Fibroblast of gingiva (primary cell): ENCODE results near the gene MIPEP.
A peak's percentile ranks its signal among the peaks of the same experiment; 100 is the strongest.

Experiments
- DNase-seq: peaks from one replicate; pipeline ENCODE4 v3.0.0-alpha.2; 2011; ENCODE audit warnings: low read depth

The MIPEP gene

DNA sequence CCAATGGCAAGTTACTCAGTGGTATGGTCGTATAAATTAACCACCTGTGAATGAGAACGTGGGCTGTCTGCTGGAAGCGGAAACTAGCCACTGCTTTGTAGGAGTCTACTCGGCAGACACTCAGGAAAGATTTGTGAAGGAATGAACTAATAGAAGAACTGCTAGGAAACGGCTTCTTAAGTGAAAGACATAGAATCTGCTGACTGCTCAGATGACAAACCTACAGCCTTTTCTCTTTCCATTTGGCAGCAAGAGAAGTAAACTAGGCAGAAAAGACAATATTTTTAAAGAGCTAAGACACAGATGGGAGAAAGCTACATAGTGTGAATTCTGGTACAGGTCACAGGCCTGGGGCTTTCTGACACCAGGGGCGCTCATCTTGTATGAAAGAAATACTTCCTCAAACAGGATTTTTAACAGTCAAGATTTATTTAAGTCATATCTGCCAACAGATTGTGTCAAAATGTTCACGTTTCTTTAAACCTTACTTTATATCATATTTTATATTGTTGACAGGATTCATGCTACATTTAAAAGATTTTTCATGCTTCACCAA lies 78.4 kb downstream of the MIPEP start:
- DNase-seq, result no peak

DNA sequence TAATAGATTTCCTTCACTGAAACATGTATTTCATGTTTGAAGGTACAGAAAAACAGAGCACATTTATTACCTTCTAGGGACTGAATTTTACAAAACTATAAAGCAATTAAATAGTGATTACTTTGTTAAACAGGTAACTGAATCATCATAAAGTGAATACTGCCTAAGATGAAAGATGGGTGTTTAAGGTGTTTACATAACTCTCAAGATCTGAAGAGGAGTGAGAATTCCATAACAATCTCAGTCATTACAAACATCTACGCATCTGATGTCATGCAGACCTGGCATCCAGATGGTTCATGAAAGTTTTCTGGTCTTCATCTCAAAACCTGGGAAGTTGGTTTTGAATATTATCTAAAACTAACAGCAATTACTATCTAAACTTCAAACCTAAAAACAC lies 80.4 kb downstream of the MIPEP start:
- no peak for DNase-seq

DNA sequence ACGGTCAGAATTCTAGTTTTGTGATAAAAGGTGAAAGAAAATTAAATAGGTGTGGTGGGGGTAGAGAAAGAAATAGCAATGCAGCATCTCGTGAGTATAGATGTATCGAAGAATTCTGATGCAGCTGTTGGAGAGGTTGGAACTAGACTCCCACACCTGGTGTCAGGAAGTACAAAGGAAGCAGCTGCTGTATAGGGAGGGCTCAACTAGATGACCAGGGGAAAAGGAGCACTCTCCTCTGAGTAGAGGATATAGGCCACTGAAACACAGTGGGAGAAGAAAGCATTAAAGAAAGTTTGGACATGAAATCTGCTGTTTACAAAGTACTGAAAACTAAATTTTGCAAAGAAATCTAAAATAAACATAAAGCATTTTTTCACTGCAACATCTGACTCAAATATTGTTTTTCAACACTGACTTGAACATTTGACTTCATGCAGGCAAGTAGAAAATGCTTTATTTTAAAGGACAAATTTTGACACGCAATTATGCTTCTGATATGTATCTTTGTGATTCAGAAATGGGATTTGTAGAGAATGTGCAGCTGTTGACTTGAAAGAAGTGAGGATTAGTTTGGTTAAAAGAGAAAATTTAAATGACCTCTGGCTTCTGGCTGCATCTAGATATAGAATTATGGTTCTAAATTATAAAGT lies 82.2 kb downstream of the MIPEP start:
- no peak for DNase-seq

DNA sequence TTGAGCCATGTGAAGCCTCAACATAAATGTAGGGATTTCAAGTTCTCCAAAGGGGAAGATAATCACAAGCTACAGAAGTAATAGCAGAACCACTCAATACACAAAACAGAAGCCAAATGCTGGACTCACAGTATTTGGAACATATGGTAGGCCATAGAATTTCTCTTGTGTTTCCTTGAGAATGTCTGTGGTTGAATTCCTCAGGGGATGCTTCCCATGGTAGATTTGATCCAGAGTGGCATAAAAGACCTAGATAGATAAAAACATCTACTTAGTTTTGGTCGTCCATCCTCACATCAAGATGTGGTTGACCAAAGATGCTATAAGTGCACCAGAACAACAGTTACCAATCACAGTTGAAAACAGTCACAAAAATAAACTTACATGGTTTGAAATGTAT lies 83.4 kb downstream of the MIPEP start:
- DNase-seq, result no peak

DNA sequence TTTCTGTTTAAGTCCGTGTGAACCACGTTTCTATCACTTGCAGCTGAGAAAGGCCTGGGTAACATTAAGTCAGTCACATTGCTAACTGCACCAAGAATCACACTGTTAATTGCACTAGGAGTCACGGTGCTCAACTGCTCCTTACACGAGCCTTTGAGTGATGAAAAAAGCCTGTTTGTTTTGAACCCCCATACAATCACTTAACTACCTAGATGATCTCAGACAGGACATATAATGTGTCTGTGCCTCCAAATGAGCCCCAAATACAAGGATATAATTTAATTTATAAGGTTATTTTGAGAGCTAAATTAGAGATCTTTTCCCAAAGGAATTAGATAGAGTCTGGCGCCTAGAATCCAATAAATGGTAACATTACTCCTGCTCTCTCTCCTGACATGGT lies 84.1 kb downstream of the MIPEP start:
- DNase-seq, result no peak

DNA sequence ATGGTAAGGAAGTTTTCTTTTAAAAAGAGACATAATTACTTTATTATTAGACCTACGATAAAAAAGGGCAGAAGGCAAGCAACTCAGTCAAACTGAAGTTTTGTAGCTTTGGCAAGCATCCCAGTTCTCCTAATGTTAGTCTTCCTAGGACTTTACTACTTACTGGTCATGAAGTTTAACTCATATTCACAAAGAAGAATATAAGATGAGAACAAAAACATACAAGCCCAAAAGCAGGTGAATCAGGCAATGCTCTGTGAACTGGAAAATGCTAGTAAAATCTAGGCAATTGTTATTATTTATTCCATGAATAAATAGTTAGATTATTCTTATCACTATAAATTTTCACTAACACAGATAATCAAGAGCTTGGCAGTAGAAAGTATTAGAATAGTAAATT lies 85.0 kb downstream of the MIPEP start:
- no peak for DNase-seq

DNA sequence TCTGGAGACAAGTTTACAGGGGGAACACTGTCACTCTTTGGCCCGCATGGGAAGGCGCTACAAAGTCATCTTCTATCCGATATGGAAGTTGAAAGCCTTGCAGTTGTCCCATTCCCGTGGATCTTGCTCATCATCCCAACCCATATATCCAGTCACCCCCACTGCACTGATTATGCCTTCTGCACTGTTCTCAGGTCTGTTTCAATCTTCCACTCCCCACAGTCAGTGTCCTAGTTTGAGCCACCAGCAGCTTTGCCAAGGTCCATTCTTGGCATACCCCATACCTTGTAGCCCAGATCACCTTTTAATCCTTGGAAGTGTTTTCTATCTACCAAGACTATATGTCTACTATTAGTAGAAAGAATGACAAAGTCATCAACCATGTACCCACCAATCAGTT lies 88.1 kb downstream of the MIPEP start:
- DNase-seq, result no peak

DNA sequence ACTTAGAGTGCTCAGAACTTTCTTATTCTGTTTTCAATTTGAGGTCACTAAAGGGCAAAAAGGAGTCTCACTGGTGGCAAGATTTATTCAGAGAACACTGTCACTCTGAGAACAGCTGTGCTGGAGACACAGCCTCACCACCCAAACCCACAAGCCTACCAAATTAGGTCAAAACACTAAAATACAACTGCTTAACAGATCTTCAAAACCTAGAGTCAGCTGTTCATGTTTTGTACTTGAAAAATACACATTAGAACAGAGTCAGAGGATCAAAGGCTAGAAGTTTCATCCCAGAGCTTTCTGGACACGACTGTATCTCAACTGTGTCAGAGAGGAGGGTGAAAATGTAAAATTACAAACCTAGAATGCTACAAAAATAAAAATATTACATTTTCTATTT lies 89.3 kb downstream of the MIPEP start:
- DNase-seq, result peak; percentile 8

DNA sequence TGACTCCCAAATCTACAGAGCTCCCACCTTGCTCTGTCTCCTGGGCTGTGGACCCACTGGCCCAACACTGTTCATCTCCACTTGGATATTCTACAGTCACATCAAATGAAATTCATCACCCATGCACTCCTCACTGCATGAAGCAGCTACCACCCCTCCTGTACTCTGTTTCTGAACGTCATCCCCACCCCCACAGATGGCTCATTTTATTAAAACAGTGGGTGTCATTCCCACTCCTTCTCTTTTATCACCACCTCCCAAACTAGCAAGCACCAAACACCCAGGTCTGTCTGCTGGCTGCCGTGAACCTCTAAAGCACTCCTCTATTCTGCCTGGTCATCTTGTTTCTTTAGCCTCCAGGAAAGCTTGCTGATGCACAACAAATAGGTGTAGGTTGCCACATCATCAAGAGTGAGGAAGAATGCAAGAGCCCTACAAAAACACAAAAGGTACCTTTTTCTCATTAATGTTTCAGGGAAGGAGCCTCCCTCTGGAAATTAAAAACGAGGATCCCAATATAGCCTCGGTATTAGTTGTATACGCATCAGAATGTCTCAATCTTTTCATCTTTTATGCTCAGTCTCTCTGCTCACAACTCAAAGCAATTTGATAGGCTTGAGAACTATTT lies 91.8 kb downstream of the MIPEP start:
- DNase-seq, result no peak

DNA sequence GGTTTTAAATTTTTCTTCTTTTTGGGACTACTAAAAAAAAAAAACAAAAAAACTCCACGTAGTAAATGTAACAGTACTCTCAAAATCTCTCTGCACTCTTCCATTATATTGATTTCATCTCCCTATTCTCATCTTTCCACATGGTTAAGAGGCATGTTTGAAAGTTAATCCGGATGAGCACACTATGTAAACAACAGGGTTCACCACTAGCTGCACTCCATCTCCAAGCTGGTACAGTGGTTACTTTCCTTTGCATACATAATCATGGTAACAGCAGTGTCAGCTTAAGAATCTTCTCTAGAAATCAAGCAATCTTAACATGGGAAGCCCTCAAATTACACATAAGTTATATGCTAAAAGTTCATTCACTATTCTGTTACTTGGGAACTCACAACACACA lies 92.6 kb downstream of the MIPEP start:
- peak; percentile 70 for DNase-seq

DNA sequence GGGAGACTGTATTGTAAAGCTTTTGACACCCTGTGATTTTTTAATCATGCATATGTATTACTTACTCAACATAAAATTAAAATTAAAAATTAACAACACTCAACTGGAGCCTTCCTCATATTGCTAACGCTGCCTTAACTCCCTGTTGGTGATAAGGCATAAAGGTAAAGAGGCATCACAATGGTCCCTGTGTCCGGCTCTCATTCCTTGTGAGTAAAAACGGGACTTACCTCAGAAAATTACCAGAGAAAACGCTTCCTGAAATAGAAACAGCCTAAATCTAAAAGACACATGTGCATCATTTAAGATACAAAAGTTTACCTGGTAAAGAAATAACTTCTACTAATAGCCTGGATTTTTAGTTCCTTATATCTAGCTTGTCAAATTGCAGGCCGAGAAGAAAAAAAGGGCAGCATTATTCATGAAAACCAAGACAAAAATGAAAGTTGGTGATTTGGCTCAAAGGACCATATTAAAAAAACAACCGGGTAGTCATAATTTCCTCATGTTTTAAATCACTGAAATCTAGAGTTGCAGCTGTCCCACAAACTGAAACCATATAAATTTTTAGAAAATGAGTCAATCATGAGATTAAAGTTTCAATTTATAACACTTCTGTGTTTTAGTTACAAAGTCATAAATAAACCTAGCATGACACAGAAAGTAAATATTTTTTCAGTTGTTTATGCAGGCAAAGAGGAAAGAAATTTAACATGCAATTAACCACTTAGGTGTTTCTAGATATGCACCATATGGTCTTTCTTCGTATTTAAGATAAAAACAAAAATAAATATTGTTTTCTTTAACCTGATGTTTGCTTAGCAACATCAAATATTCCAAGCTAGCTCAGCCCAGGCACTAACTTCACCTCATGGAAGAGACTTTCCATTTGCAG lies 94.7 kb downstream of the MIPEP start:
- DNase-seq, result peak; percentile 76

DNA sequence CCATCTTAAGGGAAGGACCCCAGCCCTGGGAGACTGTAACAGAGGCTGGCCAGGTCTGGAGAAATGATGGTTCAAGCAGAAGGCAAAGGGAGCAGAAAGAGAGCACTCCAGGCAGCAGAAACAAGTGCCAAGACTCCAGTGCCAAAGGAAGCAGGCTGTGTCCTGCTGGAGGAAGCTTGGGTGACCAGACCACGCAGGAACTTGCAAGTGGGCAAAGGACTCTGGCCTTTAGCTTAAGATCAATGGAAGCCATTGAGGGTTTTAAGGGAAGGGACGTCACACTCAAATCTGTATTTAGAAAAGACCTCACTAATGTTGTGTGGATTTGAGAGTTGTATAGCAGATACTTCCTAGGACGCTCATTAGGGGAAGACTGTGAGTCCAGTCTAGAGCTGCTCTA lies 95.5 kb downstream of the MIPEP start:
- DNase-seq, result no peak

DNA sequence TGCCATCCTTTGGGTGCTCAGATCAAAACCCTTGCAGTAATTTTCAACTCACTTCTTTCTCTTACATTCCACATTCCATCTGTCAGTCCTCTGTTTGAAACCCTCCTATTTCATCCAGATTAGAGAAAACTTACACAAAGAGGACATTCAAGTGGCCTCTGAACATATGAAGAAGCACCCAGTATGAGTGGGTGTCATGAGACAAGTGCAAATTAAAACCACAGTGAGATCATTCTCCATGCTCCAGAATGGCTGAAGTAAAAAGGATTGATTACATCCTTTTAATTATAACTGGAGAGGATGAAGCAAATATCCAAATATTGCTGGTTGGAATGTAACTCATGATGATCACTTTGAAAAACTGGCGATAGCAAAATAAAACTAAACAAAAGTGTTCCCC lies 96.5 kb downstream of the MIPEP start:
- DNase-seq, result no peak

DNA sequence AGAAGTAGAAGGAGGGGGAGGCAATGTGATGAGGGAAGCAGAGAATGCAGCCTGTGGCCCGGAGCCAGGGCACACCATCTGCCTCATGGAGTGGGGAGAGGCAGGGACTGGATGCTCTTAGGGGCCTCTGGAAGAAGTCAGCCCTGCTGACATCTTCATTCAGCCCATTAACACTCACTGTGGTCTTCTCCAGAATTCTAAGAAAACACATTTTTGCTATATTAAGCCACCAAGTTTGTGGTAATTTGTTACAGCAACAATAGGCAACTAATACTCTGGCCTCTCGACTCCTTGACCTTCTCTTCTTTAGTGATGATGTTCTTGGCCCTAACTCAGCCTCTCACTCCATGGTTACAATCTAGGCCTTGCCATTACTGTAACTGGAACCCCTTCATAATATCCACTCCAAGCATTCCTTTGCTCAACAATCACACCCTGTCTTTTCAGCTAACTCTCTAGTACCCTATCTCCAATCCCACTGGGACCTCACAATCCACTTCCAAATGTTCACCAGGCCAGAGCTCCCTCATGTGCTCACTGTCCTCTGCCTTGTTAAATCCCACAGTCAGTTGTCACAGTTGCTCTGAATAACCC lies 98.5 kb downstream of the MIPEP start:
- DNase-seq, result peak; percentile 98

DNA sequence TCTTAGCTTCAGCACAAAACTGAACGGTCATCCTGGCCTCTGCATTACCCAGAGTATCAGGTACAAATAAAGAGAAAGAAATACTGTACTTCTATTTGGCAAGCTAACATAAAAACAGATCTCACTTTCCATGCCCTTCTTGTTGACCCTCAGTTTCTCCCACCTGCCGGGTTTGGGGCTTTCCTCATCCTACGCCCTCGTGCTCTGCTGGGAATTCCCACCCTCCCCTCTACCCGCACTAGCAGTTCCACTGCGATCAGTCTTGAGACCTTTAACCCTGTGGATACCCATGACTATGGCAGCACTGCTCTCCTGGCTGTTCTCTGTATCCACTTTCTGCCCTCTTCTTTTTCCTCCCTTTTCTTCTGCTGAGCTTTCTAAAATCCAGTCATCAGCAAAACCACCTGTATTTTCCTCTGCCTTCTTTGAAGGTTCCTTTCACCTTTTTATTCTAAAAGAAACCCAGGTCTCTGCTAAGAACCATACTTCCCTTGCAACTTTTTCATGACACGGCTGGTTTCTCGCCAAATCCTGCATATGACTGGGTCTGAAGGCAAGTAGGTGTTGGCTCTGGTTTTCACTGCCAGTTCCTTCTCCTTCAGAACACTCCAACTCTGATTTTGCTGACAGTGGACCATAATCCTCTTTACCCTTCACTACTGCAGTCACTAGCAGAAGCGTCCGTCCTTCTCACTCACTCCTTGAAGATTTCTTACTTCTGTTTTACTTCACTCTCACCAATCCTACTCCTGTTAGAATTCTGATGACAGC lies 99.4 kb downstream of the MIPEP start:
- DNase-seq, result no peak

DNA sequence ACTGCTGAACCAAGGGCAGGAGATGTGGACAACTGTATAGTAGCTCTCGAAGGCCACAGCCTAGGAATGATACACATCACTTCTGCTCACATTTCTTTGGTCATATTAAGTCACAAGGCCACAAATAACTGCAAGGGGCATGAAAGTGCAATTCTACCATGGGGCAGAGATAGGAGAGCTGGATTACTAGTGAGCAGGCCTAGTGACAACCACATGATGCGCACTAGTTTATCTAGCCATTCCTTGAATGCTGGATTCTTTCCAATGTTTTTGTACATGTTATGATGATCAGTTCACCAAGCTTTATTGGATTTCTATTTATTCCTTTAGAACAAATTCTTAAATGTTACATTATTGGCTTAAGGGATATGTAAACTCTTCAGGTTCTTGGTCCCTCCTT lies 100.7 kb downstream of the MIPEP start:
- no peak for DNase-seq

DNA sequence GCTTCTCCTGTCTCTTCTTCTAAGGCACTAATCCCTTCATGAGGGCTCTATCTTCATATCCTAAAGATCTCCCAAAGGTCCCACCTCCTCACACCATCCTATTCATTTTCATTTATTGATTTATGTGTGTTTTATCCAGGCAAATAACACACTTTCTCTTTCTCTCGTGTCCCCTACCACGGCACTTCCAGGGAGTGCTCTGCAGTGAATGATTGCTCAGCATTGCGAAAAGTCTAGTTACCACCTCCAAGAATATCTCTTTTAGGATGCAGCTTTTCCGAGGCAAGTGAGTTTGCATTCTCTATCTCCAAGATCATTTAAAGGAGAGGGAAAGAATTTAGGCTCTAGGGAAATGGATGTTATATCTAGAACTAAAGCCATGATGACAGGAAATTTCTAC lies 101.7 kb downstream of the MIPEP start:
- DNase-seq, result no peak

DNA sequence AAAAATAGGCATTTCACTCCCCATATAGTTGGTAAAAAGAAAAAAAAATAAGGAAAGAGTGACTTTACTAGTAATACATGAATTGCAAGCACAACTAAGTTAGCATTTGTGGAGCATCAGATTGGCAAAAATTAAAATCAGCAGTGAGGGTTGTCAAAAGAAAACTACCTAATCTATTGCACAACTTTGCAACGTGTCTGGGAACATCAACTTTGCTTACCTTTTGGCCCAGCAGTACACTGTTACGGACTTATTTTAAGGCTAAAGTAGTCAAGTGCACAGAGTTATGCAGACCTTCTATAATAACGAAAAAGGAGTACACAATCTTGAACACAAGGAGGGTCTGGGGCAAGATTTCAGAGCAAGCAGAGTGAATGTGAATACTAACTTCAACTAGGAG lies 102.6 kb downstream of the MIPEP start:
- no peak for DNase-seq

DNA sequence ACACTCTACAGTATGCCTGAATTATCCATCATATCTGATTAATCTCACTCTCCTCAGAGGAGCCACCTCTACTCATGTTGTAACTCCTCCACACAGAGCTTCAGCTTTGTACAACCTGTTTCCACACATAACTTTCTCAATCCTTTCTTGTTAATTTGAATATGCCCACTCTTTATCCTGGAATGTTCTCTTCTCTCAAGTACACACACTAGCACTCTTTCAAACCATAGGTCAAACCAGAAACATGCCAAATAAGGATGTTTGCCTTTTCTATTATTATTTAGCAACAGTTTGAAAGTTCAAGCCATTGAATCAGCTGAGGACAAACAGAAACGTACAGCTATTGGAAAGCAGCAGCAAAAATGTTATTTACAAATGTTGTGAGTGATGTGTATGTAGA lies 110.3 kb downstream of the MIPEP start:
- peak; percentile 87 for DNase-seq

DNA sequence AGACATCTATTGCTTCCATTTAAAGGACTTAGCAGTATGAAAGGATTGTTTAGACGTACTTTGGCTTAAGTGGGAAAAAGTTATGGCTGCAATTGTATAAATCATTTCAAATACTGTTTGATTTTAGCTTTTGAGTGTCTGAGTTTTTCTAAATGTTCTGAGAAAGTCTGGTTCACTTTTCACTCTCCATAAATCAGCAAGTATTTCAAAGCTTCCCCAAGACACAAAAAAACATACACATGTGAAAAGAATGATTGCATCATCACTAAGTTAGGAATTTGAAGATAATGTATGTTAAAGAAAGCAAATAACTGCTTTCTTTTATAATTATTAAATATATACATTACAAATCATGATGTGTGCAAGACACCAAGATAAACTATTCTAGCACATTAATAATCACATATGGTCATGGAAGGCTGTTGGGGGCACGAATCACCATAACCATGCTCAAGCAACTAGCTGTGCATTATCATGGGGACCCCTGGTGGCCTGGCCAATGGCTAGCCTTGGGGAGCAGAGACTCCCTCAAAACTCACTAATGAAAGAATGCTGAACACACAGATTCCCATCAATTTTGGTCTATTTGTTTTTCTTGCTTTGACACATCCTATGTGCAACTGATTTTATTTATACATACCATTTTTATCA lies 111.1 kb downstream of the MIPEP start:
- no peak for DNase-seq

DNA sequence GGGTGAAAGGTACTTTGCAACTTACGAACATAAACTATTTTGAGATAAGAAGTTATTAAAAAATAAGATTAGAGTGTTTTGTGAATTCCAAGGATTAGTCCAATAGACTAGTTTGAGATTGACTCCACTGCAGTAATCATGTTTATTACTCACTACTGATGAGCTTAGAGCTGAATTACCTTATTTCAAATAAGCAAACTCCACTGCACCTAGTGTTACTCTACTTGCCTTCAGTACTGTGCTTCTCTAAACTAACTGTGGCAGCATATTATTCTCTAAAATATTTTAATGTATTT lies 111.7 kb downstream of the MIPEP start:
- no peak for DNase-seq
